ENCODE results near the gene TLL1. TPM values are rescaled to one million over a fixed set of nuclear protein-coding genes. Genes with fewer than 3 reads are reported as not detected.

TLL1 gene
- total RNA-seq, 1 experiment from 2014 or later, result not detected

GRCh38 chr4:165947019-165947418, 74.0 kb downstream of the TLL1 start:
- Histone ChIP-seq H2AFZ (ENCODE audit: low read length) (no peak overlapping the region), H4K8ac (replicated peaks; ENCODE audit: insufficient read length, low read depth, low read length) (no peak overlapping the region), H3K4me2 (ENCODE audit: insufficient read depth, insufficient read length, low read length) (no peak overlapping the region), H2BK20ac (ENCODE audit: low read depth, low read length, poor library complexity, severe bottlenecking) (no peak overlapping the region), H3K56ac (ENCODE audit: insufficient read length, low read depth, low read length) (no peak overlapping the region), H3K14ac (ENCODE audit: insufficient read depth, low read length) (no peak overlapping the region), H2BK5ac (ENCODE audit: insufficient read length, low read length) (no peak overlapping the region), H2AK5ac (ENCODE audit: insufficient read length, low read length) (no peak overlapping the region), H2BK15ac (ENCODE audit: low read depth, low read length) (no peak overlapping the region), H3K9me3 (ENCODE audit: control insufficient read depth, low read depth, low read length) (no peaks in the 10 kb centered on the region), H3K27ac (ENCODE audit: insufficient read length, low read depth, low read length) (no peak overlapping the region), H3K18ac (ENCODE audit: insufficient read length, low read depth, low read length) (no peak overlapping the region), H3K4me1 (ENCODE audit: insufficient read depth, low read length) (no peaks in the 10 kb centered on the region), H2BK12ac (ENCODE audit: insufficient read length, low read depth, low read length) (no peak overlapping the region), H3T11ph (ENCODE audit: low read length) (no peak overlapping the region), H3K79me2 (ENCODE audit: insufficient read depth, low read length) (no peaks in the 10 kb centered on the region), H4K91ac (ENCODE audit: insufficient read length, low read depth, low read length) (no peak overlapping the region), H3K27me3 (ENCODE audit: insufficient read depth, low read length) (no peaks in the 10 kb centered on the region), H3K23ac (ENCODE audit: insufficient read length, low read depth, low read length) (no peak overlapping the region), H3K9ac (ENCODE audit: extremely low read depth, insufficient read length, low read length) (no peak overlapping the region), H4K20me1 (ENCODE audit: control insufficient read depth, insufficient read depth, insufficient read length) (no peaks in the 10 kb centered on the region), H4K5ac (ENCODE audit: insufficient read length, low read depth, low read length) (no peak overlapping the region), H3K79me1 (ENCODE audit: insufficient read depth, low read depth, low read length, poor library complexity, severe bottlenecking) (no peaks in the 10 kb centered on the region), H2BK120ac (ENCODE audit: low read depth, low read length, poor library complexity, severe bottlenecking) (no peak overlapping the region), H3K4ac (ENCODE audit: low read depth, low read length) (no peak overlapping the region), H3K23me2 (ENCODE audit: insufficient read length, low read depth, low read length, poor library complexity, severe bottlenecking) (no peaks in the 10 kb centered on the region)
- no CpG with 5 or more reads among the region's 3 CpGs for WGBS (ENCODE audit: extremely low coverage, insufficient read length, low lambda C conversion rate)
- DNase-seq, result no peak
- H3K27ac Mint-ChIP-seq, result no peak overlapping the region
- no peaks in the 10 kb centered on the region for H3K27me3 Mint-ChIP-seq (ENCODE audit: low read depth)
- no peak for TF ChIP-seq CTCF (conservative IDR thresholded peaks at IDR 0.05)
- no peaks in the 10 kb centered on the region for H3K4me1 Mint-ChIP-seq
- no peaks in the 10 kb centered on the region for H3K9me3 Mint-ChIP-seq
- peaks cover 0 to 2% (median 0%) of the 10 kb centered on the region in 3 experiments; a peak in 1 of 7 replicates for H3K36me3 Mint-ChIP-seq (ENCODE audit: insufficient read depth in 1 of 3, low read depth in 3 of 3)
- no peak overlapping the region for H3K4me3 Mint-ChIP-seq
